ENCODE results near the gene HTR4.

DNA sequence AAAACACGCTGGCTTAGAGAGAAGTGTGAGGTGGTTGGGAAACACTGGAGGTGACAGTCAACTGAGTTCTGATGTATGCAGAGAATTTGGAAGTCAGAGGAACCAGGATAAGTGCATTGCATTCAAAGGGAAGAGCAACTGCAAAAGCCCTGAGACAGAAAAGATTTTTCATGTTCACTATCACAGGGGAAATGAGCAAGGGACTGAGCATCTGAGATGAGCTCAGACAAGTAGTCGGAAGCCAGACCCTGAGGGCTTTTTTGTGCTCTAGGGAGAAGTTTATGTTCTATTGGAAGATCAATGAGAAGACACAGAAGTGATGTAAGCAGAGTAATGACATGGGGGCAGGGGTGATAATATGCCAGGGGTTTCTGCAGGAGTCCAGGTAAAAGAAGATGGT, 97.5 kb downstream of the HTR4 start:
- TF ChIP-seq, protein P1, sequence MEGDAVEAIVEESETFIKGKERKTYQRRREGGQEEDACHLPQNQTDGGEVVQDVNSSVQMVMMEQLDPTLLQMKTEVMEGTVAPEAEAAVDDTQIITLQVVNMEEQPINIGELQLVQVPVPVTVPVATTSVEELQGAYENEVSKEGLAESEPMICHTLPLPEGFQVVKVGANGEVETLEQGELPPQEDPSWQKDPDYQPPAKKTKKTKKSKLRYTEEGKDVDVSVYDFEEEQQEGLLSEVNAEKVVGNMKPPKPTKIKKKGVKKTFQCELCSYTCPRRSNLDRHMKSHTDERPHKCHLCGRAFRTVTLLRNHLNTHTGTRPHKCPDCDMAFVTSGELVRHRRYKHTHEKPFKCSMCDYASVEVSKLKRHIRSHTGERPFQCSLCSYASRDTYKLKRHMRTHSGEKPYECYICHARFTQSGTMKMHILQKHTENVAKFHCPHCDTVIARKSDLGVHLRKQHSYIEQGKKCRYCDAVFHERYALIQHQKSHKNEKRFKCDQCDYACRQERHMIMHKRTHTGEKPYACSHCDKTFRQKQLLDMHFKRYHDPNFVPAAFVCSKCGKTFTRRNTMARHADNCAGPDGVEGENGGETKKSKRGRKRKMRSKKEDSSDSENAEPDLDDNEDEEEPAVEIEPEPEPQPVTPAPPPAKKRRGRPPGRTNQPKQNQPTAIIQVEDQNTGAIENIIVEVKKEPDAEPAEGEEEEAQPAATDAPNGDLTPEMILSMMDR (IDR thresholded peaks at IDR 0.05), result no peak
- TF ChIP-seq POLR2A (IDR thresholded peaks at IDR 0.05) (no peak), POLR2AphosphoS5 (IDR thresholded peaks at IDR 0.05) (no peak)
